H1 (cell line): Measurements from ENCODE around the gene ME1. TPM values are rescaled to one million over a fixed set of nuclear protein-coding genes. Genes with fewer than 3 reads are reported as not detected.

Source experiments
- CTCF ChIA-PET: fragments of 300-600 bp; sonication (Branson Sonifier 250); formaldehyde crosslinking; loops from one replicate; lab custom pipeline; 2021; ENCODE audit not compliant: partially characterized antibody; lab: Charles Lee
- POLR2A ChIA-PET: fragments of 300-600 bp; sonication (Branson Sonifier 250); formaldehyde crosslinking; loops from one replicate; lab custom pipeline; 2021; ENCODE audit warnings: inconsistent platforms; ENCODE audit not compliant: partially characterized antibody; lab: Charles Lee
- DNase-seq, 2 experiments: peaks; one replicate each; pipeline versions ENCODE4 v3.0.0 to v3.0.0-alpha.2; 2010 to 2022; ENCODE audit warnings: low spot score in 2 of 2, low read depth in 1 of 2, mixed read lengths in 1 of 2
- FAIRE-seq: peaks from 2 replicates; lab custom pipeline; 2011; peaks lifted over from hg19 to GRCh38; lab: Jason Lieb, UNC
- H2AFZ ChIP-seq: 2 replicates; pipeline ENCODE4 v1.8.1; 2012; ENCODE audit warnings: low read length, inconsistent platforms
- H2AK5ac ChIP-seq: 2 replicates; pipeline ENCODE4 v1.6.1; 2013; ENCODE audit warnings: low read depth, low read length
- H2BK120ac ChIP-seq: replicated peaks from 2 replicates; pipeline ENCODE3; 2013; ENCODE audit warnings: low read depth, low read length, inconsistent platforms
- H2BK12ac ChIP-seq: 2 replicates; pipeline ENCODE4 v1.6.1; 2013; ENCODE audit warnings: low read depth, low read length
- H2BK15ac ChIP-seq: 2 replicates; pipeline ENCODE4 v1.6.1; 2013; ENCODE audit warnings: low read length
- H2BK20ac ChIP-seq: 2 replicates; pipeline ENCODE4 v1.6.1; 2013; ENCODE audit warnings: low read length
- H2BK5ac ChIP-seq: 2 replicates; pipeline ENCODE4 v1.6.1; 2013; ENCODE audit warnings: low read depth, low read length
- H3K14ac ChIP-seq: 2 replicates; pipeline ENCODE4 v1.6.1; 2013; ENCODE audit warnings: inconsistent platforms; ENCODE audit not compliant: insufficient read length
- H3K18ac ChIP-seq: 2 replicates; pipeline ENCODE4 v1.6.1; 2013; ENCODE audit warnings: low read length; ENCODE audit errors: extremely low read depth
- H3K23ac ChIP-seq: 2 replicates; pipeline ENCODE4 v1.6.1; 2013; ENCODE audit warnings: inconsistent platforms; ENCODE audit not compliant: insufficient read length
- H3K23me2 ChIP-seq: 2 replicates; pipeline ENCODE4 v1.6.1; 2013; ENCODE audit warnings: low read depth, low read length
- H3K27ac ChIP-seq: 2 replicates; pipeline ENCODE4 v1.6.1; 2011; ENCODE audit warnings: low read depth, low read length, inconsistent platforms
- H3K27me3 ChIP-seq, 4 experiments: replicated peaks in 1 of 4; 1 replicate in 1 of 4; 2 replicates in 3 of 4; pipeline versions ENCODE4 v1.6.1 to v1.8.1; 2011 to 2013; ENCODE audit warnings: low read length in 3 of 4, mild to moderate bottlenecking in 3 of 4, inconsistent platforms in 2 of 4, mixed read lengths in 2 of 4, moderate library complexity in 1 of 4; ENCODE audit not compliant: control insufficient read depth in 3 of 4, insufficient read depth in 3 of 4; ENCODE audit errors: extremely low read depth in 1 of 4
- H3K36me3 ChIP-seq, 4 experiments: 2 replicates each; pipeline versions ENCODE4 v1.6.1 to v1.8.1; 2011 to 2013; ENCODE audit warnings: mild to moderate bottlenecking in 4 of 4, low read length in 3 of 4, moderate library complexity in 2 of 4, control low read depth in 1 of 4, inconsistent platforms in 1 of 4; ENCODE audit not compliant: insufficient read depth in 4 of 4, control insufficient read depth in 2 of 4
- H3K4ac ChIP-seq: replicated peaks from 2 replicates; pipeline ENCODE3; 2013; ENCODE audit warnings: low read length, low read depth, mixed read lengths, inconsistent platforms; ENCODE audit not compliant: insufficient read length
- H3K4me1 ChIP-seq, 4 experiments: replicated peaks in 1 of 4; 1 replicate in 1 of 4; 2 replicates in 3 of 4; pipeline versions ENCODE4 v1.6.1 to v1.8.1; 2011 to 2013; ENCODE audit warnings: low read length in 3 of 4, inconsistent platforms in 2 of 4, mixed read lengths in 1 of 4; ENCODE audit not compliant: insufficient read depth in 4 of 4, control insufficient read depth in 3 of 4
- H3K4me2 ChIP-seq, 2 experiments: 2 replicates each; pipeline versions ENCODE4 v1.6.1 to v1.8.1; 2011 to 2013; ENCODE audit warnings: low read depth in 2 of 2, low read length in 2 of 2, control low read depth in 1 of 2, inconsistent platforms in 1 of 2, mild to moderate bottlenecking in 1 of 2; ENCODE audit not compliant: insufficient read depth in 1 of 2
- H3K4me3 ChIP-seq, 4 experiments: fragments of 200-600, 300-600 bp in 1 of 4; sonication (generic), shearing (Covaris generic), sonication (Bioruptor Twin) in 1 of 4; 2 replicates each; pipeline versions ENCODE4 v1.5.1 to v1.8.1; 2011 to 2016; ENCODE audit warnings: low read length in 4 of 4, low read depth in 3 of 4, control low read depth in 2 of 4, inconsistent platforms in 2 of 4, mild to moderate bottlenecking in 2 of 4, mixed read lengths in 1 of 4, moderate library complexity in 1 of 4; ENCODE audit not compliant: insufficient read depth in 2 of 4; ENCODE audit errors: extremely low read depth in 1 of 4
- H3K56ac ChIP-seq: replicated peaks from 2 replicates; pipeline ENCODE3; 2013; ENCODE audit warnings: low read depth, mild to moderate bottlenecking, mixed read lengths, low read length, inconsistent platforms; ENCODE audit not compliant: insufficient read length
- H3K79me1 ChIP-seq: 2 replicates; pipeline ENCODE4 v1.6.1; 2013; ENCODE audit warnings: low read depth, low read length, control low read depth
- H3K79me2 ChIP-seq, 2 experiments: 2 replicates each; pipeline versions ENCODE4 v1.6.1 to v1.8.1; 2012 to 2013; ENCODE audit warnings: low read length in 2 of 2, mild to moderate bottlenecking in 2 of 2, inconsistent platforms in 1 of 2; ENCODE audit not compliant: insufficient read depth in 2 of 2, control insufficient read depth in 1 of 2
- H3K9ac ChIP-seq, 4 experiments: replicated peaks in 1 of 4; 1 replicate in 1 of 4; 2 replicates in 3 of 4; pipeline versions ENCODE4 v1.6.1 to v1.8.1; 2011 to 2013; ENCODE audit warnings: low read depth in 3 of 4, low read length in 3 of 4, control low read depth in 2 of 4, mild to moderate bottlenecking in 2 of 4, moderate library complexity in 2 of 4, inconsistent platforms in 1 of 4; ENCODE audit errors: extremely low read depth in 1 of 4
- H3K9me3 ChIP-seq, 2 experiments: 2 replicates each; pipeline versions ENCODE4 v1.6.1 to v1.8.1; 2012 to 2013; ENCODE audit warnings: mild to moderate bottlenecking in 2 of 2, moderate library complexity in 2 of 2, control low read depth in 1 of 2, inconsistent platforms in 1 of 2, low read depth in 1 of 2, low read length in 1 of 2, mixed read lengths in 1 of 2; ENCODE audit not compliant: insufficient read depth in 2 of 2
- H4K20me1 ChIP-seq, 2 experiments: replicated peaks in 1 of 2; 2 replicates each; pipeline versions ENCODE3 to v1.8.1; 2011 to 2013; ENCODE audit warnings: inconsistent platforms in 2 of 2, low read length in 2 of 2, mild to moderate bottlenecking in 1 of 2; ENCODE audit not compliant: insufficient read depth in 2 of 2, control insufficient read depth in 1 of 2
- H4K5ac ChIP-seq: 2 replicates; pipeline ENCODE4 v1.6.1; 2013; ENCODE audit warnings: low read length, low read depth, mixed read lengths, inconsistent platforms; ENCODE audit not compliant: insufficient read length
- H4K8ac ChIP-seq: 2 replicates; pipeline ENCODE4 v1.8.0; 2013; ENCODE audit warnings: mild to moderate bottlenecking, moderate library complexity, low read length, inconsistent platforms; ENCODE audit not compliant: insufficient read depth; ENCODE audit errors: extremely low read depth
- H4K91ac ChIP-seq: replicated peaks from 2 replicates; pipeline ENCODE3; 2013; ENCODE audit warnings: low read length, mixed read lengths, inconsistent platforms; ENCODE audit not compliant: insufficient read length
- CHD1 ChIP-seq: IDR thresholded peaks from 2 replicates; pipeline ENCODE4 v1.6.1; 2012; ENCODE audit warnings: low read depth, low read length, improper control_type of control experiment
- HDAC6 ChIP-seq: IDR thresholded peaks from one replicate; pipeline ENCODE4 v1.7.1; 2012; ENCODE audit warnings: low read depth, mild to moderate bottlenecking, inconsistent platforms, low read length, moderate library complexity
- JUN ChIP-seq: IDR thresholded peaks from 2 replicates; pipeline ENCODE4 v1.6.1; 2011; ENCODE audit warnings: low read depth, mild to moderate bottlenecking, improper control_type of control experiment, low read length
- KDM4A ChIP-seq: IDR thresholded peaks from one replicate; pipeline ENCODE4 v1.7.1; 2012; ENCODE audit warnings: low read depth, mild to moderate bottlenecking, moderate library complexity, low read length, inconsistent platforms; ENCODE audit not compliant: severe bottlenecking
- NANOG ChIP-seq: IDR thresholded peaks from 2 replicates; pipeline ENCODE4 v1.6.1; 2011; ENCODE audit warnings: low read length, low read depth, mild to moderate bottlenecking, inconsistent platforms; ENCODE audit not compliant: insufficient read depth, poor library complexity, severe bottlenecking
- RFX5 ChIP-seq: IDR thresholded peaks from 2 replicates; pipeline ENCODE4 v1.6.1; 2011; ENCODE audit warnings: low read depth, low read length, improper control_type of control experiment, borderline replicate concordance
- SAP30 ChIP-seq: fragments of 300-600 bp; sonication (generic); IDR thresholded peaks from 2 replicates; pipeline ENCODE4 v1.7.1; 2012; ENCODE audit warnings: low read length, moderate library complexity, mild to moderate bottlenecking, inconsistent platforms; ENCODE audit not compliant: insufficient read depth, insufficient replicate concordance
- SIN3A ChIP-seq, 2 experiments: IDR thresholded peaks in 1 of 2; conservative IDR thresholded peaks in 1 of 2; 2 replicates each; pipeline ENCODE4 v1.6.1; 2011 to 2012; ENCODE audit warnings: low read length in 2 of 2, improper control_type of control experiment in 1 of 2, low read depth in 1 of 2, mild to moderate bottlenecking in 1 of 2
- SP1 ChIP-seq: IDR thresholded peaks from 2 replicates; pipeline ENCODE4 v1.6.1; 2011; ENCODE audit warnings: low read depth, low read length
- SUZ12 ChIP-seq: fragments of 200-600 bp; sonication (generic); IDR thresholded peaks from 2 replicates; pipeline ENCODE4 v1.6.1; 2012; ENCODE audit warnings: mild to moderate bottlenecking, inconsistent platforms, low read length, moderate library complexity, mixed read lengths
- YY1 ChIP-seq: IDR thresholded peaks from 2 replicates; pipeline ENCODE4 v1.6.1; 2011; ENCODE audit warnings: low read depth, mild to moderate bottlenecking, low read length
- polyA plus RNA-seq, 7 experiments: library from polyadenylated mRNA; depleted of rRNA in 3 of 7; stranded (reverse) in 5 of 7; unstranded in 2 of 7; fragments of >200 nt in 5 of 7; fragments of 200-250 nt in 2 of 7; gene quantifications; 1 replicate in 5 of 7; 2 replicates in 1 of 7; 4 replicates in 1 of 7; pipeline versions ENCODE4 v1.2.1 to v1.2.3, GENCODE V29; 2011 to 2013; ENCODE audit warnings: missing spikeins in 2 of 7, mixed read lengths in 2 of 7
- total RNA-seq: library from RNA; stranded (reverse); fragmentation: NEBNext Ultra II Directional; extraction: Animal tissue kit (Norgen Biotek cat#: 25700); gene quantifications from 2 replicates; pipeline ENCODE4 v1.2.1, GENCODE V29; 2021
- TF ChIP-seq, protein P1 (sequence below): IDR thresholded peaks from 2 replicates; pipeline ENCODE4 v1.6.1; 2012; ENCODE audit warnings: low read length, inconsistent platforms

The ME1 gene
- total and polyA plus RNA-seq, 2 of the 8 experiments (the other 6 are each of a cell fraction or from before 2014, with no cell fraction given): 1.3 to 3.9 TPM

DNA sequence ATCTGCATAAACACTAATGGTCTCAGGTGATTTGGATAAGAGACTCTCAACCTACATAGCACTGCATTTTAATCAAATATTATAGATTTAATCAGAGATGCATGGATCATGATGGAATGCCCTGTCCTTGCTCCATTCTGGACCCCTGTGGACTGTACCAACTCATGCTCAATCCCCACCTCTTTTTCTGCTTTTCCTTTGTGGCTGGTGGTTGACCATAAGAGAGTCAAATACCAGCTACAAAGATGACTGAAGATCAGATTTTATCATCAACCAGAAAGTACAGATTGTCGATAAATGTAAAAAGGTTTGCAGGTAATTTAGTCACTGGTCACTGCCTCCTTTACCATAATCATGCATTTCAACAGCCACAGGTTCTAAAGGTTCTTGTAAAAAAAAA lies 116.2 kb downstream of the ME1 start (continued):
- no peak for TF ChIP-seq SUZ12

GRCh38 chr6:83313882-83314281 lies 117.0 kb downstream of the ME1 start:
- Histone ChIP-seq H3K14ac (no peak overlapping the region), H4K8ac (no peak overlapping the region), H2BK20ac (no peak overlapping the region), H2AFZ (no peak overlapping the region), H3K9ac (no peak overlapping the region), H3K23me2 (no peaks in the 10 kb centered on the region), H3K9me3 (no peaks in the 10 kb centered on the region), H4K20me1 (no peaks in the 10 kb centered on the region), H2BK15ac (no peak overlapping the region), H2BK5ac (no peak overlapping the region), H3K27ac (no peak overlapping the region), H3K23ac (no peak overlapping the region), H2AK5ac (no peak overlapping the region), H3K4ac (no peak overlapping the region), H3K56ac (no peak overlapping the region), H3K36me3 (no peaks in the 10 kb centered on the region), H4K5ac (no peak overlapping the region), H4K91ac (no peak overlapping the region), H3K4me2 (no peak overlapping the region), H3K27me3 (no peaks in the 10 kb centered on the region), H3K79me2 (no peaks in the 10 kb centered on the region), H3K4me1 (no peaks in the 10 kb centered on the region), H3K79me1 (no peaks in the 10 kb centered on the region), H3K4me3 (no peak overlapping the region), H2BK12ac (no peak overlapping the region), H2BK120ac (no peak overlapping the region), H3K18ac (no peak overlapping the region)
- CTCF ChIA-PET: no interaction called here
- no peak for DNase-seq
- POLR2A ChIA-PET: no interaction called here
- no peak for FAIRE-seq
- TF ChIP-seq, protein P1, sequence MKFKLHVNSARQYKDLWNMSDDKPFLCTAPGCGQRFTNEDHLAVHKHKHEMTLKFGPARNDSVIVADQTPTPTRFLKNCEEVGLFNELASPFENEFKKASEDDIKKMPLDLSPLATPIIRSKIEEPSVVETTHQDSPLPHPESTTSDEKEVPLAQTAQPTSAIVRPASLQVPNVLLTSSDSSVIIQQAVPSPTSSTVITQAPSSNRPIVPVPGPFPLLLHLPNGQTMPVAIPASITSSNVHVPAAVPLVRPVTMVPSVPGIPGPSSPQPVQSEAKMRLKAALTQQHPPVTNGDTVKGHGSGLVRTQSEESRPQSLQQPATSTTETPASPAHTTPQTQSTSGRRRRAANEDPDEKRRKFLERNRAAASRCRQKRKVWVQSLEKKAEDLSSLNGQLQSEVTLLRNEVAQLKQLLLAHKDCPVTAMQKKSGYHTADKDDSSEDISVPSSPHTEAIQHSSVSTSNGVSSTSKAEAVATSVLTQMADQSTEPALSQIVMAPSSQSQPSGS: no peak
- no peak for TF ChIP-seq SAP30
- TF ChIP-seq NANOG: no peak
- TF ChIP-seq HDAC6: no peak
- no peak for TF ChIP-seq SP1
- TF ChIP-seq YY1: no peak
- no peak for TF ChIP-seq RFX5
- TF ChIP-seq SIN3A (conservative IDR thresholded peaks at IDR 0.05 in 1 of 2, IDR thresholded peaks at IDR 0.05 in 1 of 2; ENCODE audit: low read depth in 1 of 2, low read length in 2 of 2): no peak
- no peak for TF ChIP-seq KDM4A
- no peak for TF ChIP-seq JUN
- TF ChIP-seq CHD1: no peak
